ENCODE data around the gene KCNK1.

DNA sequence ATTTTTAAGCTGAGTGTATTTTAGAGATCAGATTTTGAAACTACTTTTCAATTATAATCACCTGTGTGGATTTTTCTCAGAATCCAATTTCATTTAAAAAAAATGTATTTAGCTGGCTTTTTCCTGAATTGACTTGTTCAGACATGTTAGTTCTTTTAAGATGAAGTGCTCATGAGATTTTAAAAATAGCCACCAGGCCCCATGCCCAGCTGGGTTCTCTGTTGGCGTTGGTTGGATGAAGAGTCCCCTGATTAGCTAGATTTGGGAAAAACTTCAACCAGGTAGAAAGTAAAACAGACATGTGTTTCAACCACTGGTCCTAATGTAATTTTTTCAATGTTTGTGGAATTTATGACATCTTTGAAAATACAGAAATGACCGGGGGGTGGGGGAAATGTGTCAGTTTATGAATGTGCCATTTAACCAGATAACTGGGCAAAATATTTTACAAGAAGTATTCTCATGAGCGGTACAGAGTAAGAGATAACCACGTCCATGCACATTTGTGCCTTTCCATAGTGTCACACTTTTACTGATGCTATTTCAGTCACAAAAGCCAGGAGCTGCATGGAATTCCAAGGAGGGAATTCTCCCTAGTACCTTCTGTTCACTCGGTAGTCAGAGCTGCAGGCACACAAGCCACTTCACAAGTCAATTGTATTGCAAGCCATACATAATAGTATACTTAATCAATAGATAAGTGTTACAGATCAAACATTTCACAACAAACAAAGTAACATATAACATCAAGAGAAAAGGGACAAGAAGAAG, 51.1 kb downstream of the KCNK1 start:
- TF ChIP-seq, protein P1, sequence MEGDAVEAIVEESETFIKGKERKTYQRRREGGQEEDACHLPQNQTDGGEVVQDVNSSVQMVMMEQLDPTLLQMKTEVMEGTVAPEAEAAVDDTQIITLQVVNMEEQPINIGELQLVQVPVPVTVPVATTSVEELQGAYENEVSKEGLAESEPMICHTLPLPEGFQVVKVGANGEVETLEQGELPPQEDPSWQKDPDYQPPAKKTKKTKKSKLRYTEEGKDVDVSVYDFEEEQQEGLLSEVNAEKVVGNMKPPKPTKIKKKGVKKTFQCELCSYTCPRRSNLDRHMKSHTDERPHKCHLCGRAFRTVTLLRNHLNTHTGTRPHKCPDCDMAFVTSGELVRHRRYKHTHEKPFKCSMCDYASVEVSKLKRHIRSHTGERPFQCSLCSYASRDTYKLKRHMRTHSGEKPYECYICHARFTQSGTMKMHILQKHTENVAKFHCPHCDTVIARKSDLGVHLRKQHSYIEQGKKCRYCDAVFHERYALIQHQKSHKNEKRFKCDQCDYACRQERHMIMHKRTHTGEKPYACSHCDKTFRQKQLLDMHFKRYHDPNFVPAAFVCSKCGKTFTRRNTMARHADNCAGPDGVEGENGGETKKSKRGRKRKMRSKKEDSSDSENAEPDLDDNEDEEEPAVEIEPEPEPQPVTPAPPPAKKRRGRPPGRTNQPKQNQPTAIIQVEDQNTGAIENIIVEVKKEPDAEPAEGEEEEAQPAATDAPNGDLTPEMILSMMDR (IDR thresholded peaks at IDR 0.05): no peak
- TF ChIP-seq POLR2A (IDR thresholded peaks at IDR 0.05) (no peak), EP300 (IDR thresholded peaks at IDR 0.05) (no peak)
